ENCODE data around the gene TSPEAR.

DNA sequence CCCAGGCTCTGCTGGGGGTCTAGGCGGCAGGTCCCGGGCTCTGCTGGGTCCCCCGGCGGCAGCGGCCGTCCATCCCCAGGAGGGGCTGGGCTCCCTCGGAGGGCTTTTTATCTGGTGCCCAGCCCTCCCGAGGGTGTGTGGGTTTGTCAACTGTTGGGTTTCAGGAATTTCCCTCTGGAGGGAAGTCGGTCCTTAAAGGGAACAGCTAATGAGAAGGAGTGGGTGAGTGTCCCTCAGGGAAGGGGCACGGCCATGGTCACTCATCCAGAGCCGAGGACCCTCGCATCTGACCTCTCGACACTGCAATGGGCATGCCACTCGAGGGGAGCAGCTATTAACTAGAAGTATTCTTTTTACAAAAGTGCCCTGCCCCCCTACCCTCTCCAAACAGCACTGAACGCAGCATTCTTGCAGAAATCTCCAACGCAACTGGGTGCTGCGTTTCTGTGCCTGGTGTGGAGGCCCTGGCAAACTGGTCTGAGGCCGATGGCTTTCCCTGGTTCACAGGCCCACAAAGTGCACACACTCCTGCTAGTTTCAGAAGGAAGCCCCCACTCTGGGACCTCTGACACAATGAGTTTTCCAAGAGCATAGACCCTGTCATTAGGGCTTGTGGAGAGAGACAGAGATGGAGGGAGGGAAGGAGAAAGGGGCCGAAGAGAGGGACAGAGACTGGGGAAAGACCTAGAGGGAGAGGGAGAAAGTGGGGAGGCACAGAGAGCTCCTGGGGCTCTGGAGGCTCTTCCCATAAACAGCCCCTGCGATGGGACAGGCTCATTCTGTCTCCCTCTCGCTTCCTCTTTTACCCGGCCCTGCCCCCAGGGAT lies 1.0 kb upstream of the TSPEAR start:
- TF ChIP-seq, protein P1, sequence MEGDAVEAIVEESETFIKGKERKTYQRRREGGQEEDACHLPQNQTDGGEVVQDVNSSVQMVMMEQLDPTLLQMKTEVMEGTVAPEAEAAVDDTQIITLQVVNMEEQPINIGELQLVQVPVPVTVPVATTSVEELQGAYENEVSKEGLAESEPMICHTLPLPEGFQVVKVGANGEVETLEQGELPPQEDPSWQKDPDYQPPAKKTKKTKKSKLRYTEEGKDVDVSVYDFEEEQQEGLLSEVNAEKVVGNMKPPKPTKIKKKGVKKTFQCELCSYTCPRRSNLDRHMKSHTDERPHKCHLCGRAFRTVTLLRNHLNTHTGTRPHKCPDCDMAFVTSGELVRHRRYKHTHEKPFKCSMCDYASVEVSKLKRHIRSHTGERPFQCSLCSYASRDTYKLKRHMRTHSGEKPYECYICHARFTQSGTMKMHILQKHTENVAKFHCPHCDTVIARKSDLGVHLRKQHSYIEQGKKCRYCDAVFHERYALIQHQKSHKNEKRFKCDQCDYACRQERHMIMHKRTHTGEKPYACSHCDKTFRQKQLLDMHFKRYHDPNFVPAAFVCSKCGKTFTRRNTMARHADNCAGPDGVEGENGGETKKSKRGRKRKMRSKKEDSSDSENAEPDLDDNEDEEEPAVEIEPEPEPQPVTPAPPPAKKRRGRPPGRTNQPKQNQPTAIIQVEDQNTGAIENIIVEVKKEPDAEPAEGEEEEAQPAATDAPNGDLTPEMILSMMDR (IDR thresholded peaks at IDR 0.05) = no peak
- TF ChIP-seq POLR2A (IDR thresholded peaks at IDR 0.05) (no peak), POLR2AphosphoS5 (IDR thresholded peaks at IDR 0.05) (no peak)

All from prostate gland (tissue), 2 donors.